Ammon's horn (tissue), 1 donor: ENCODE measurements around the gene ODAD3.
A peak's percentile ranks its signal among the peaks of the same experiment; 100 is the strongest.
"Not testable (repeated sequence)": the region's sequence is repeated elsewhere in the genome, so short reads cannot be mapped to it uniquely, and the experiment has no call there.

Experiments used
- DNase-seq: peaks from one replicate; pipeline ENCODE4 v3.0.0-alpha.2; 2016; ENCODE audit warnings: low spot score

Gene ODAD3

GRCh38 chr19:11460207-11460606 lies 25.3 kb upstream of the ODAD3 start:
- DNase-seq, result no peak

GRCh38 chr19:11458912-11459311 lies 24.0 kb upstream of the ODAD3 start:
- not testable (repeated sequence) for DNase-seq

GRCh38 chr19:11458236-11458900 lies 23.4 kb upstream of the ODAD3 start:
- no peak for DNase-seq

GRCh38 chr19:11457831-11458230 lies 22.9 kb upstream of the ODAD3 start:
- no peak for DNase-seq

- DNase-seq, result peak; percentile 95
Measured at GRCh38 chr19:11457115-11457514, 22.2 kb upstream of the ODAD3 start.

- DNase-seq, result no peak
Measured at GRCh38 chr19:11456659-11457058, 21.7 kb upstream of the ODAD3 start.

- not testable (repeated sequence) for DNase-seq
Measured at GRCh38 chr19:11455233-11455554, 20.3 kb upstream of the ODAD3 start.

GRCh38 chr19:11453468-11454341 lies 18.8 kb upstream of the ODAD3 start:
- DNase-seq, result no peak

- no peak for DNase-seq
Measured at GRCh38 chr19:11452620-11453310, 17.8 kb upstream of the ODAD3 start.

- DNase-seq, result no peak
Measured at GRCh38 chr19:11451871-11452619, 17.1 kb upstream of the ODAD3 start.

- no peak for DNase-seq
Measured at GRCh38 chr19:11451327-11451870, 16.5 kb upstream of the ODAD3 start.

GRCh38 chr19:11450570-11451326 lies 15.8 kb upstream of the ODAD3 start:
- DNase-seq, result no peak

GRCh38 chr19:11448923-11449554 lies 14.1 kb upstream of the ODAD3 start:
- DNase-seq, result no peak

GRCh38 chr19:11448410-11448809 lies 13.5 kb upstream of the ODAD3 start:
- DNase-seq, result no peak

- no peak for DNase-seq
Measured at GRCh38 chr19:11447347-11448262, 12.7 kb upstream of the ODAD3 start.

- DNase-seq, result peak; percentile 90
Measured at GRCh38 chr19:11446652-11447301, 11.9 kb upstream of the ODAD3 start.

- no peak for DNase-seq
Measured at GRCh38 chr19:11446271-11446651, 11.3 kb upstream of the ODAD3 start.

GRCh38 chr19:11445141-11445540 lies 10.2 kb upstream of the ODAD3 start:
- no peak for DNase-seq

- no peak for DNase-seq
Measured at GRCh38 chr19:11444059-11444458, 9.1 kb upstream of the ODAD3 start.
